GM19395 (cell line): ENCODE results near the gene PHKG2.

Experiments used
- ATAC-seq: cut with Tn5 transposase; IDR thresholded peaks from one replicate; pipeline ENCODE4 v1.9.1; 2021; ENCODE audit warnings: mild to moderate bottlenecking, moderate library complexity; ENCODE audit not compliant: unreplicated experiment

Gene PHKG2

DNA sequence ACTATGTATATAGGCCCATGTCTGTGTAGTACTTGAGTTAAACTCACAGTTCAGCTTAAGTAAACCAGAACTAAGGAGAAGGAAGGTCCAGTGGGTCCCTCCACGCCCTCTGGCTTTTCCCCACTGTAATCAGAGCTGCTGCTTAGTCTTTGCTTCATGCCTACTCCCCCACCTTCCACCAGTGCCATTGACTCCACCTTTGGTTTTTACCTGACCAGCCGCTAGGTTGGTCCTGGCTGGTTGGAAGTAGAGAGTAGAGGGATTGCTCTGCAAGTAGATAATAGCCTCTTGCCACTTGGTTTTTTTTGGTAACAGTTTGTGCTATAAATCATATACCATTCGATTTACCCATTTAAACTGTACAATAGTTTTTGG is 22.8 kb upstream of the PHKG2 start:
- ATAC-seq = no peak

DNA sequence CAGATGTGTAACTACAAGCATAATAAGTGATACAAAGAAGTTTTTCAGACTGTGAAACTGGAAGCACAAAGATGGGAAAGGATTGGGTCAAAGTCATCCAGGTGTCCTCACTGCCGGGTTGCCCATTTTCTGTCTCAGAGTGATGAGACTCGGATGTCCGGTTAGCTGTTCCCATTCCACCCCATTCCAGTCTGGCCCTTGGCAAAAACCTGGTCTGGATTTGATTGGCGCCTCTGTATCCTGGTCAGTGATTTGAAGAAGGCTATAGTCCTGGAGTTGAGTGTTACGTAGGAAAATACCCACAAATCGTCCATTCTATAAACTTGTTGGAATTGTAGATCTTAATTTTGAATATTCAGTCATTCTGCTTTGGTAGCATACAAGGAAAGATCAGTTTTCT is 19.9 kb upstream of the PHKG2 start:
- no peak for ATAC-seq

DNA sequence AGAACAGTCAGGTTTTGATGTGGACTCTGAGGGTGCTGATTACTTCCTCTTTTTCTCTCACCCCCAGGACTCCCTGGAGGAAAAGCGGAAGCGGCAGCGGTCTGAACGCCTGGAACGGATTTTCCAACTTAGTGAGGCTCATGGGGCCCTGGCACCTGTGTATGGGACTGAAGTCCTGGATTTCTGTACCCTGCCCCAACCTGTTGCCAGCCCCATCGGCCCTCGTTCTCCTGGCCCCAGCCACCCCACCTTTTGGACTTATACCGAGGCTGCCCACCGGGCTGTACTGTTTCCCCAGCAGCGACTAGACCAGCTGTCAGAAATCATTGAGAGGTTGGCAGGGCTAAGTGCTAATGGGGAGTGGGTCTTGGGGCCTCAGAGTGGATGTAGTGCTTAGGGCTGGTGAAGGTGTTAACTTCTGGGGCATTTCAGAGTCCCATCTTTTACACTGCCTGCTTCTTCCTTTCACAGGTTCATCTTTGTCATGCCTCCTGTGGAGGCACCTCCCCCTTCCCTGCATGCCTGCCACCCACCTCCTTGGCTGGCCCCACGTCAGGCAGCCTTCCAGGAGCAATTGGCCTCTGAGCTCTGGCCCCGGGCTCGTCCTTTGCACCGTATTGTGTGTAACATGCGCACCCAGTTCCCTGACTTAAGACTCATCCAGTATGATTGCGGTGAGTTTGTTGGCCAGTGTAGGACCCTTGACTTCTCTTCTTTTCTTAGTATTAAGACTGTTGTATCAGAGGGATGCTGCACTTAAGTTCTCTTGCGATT is 19.1 kb upstream of the PHKG2 start:
- no peak for ATAC-seq

DNA sequence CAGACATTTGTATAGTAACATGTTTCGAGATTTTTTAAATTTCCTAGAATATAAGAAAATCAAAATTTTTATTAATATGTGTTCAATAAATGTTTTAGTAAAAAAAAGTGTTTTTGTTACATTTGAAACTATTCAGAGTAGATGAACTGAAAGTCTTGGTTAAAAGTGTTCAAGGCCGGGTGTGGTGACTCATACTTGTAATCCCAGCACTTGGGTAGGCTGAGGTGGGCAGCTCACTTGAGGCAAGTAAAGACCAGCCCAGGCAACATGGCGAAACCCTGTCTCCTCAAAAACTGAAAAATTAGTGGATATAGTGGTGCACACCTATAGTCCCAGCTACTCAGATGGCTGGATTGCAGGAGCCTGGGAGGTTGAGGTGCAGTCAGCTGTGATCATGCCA is 16.8 kb upstream of the PHKG2 start:
- ATAC-seq = no peak

DNA sequence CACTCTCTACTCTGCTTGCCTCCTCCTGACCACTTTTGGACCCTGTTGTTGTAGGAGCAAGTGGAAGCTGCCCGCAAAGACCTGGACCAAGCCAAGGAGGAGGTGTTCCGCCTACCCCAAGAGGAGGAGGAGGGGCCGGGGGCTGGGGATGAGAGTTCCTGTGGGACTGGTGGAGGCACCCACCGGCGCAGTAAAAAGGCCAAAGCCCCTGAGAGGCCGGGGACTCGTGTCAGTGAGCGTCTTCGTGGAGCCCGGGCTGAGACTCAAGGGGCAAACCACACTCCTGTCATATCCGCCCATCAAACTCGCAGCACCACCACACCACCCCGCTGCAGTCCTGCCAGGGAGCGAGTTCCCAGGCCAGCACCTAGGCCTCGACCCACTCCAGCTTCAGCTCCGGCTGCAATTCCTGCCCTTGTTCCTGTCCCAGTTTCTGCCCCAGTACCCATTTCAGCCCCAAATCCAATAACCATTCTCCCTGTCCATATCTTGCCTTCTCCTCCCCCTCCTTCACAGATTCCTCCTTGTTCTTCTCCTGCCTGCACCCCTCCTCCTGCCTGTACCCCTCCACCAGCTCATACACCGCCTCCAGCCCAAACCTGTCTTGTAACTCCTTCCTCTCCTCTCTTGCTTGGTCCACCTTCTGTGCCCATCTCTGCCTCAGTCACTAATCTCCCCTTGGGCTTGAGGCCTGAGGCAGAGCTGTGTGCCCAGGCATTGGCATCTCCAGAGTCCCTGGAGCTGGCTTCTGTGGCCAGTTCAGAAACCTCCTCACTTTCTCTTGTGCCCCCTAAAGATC is 11.0 kb upstream of the PHKG2 start:
- no peak for ATAC-seq

DNA sequence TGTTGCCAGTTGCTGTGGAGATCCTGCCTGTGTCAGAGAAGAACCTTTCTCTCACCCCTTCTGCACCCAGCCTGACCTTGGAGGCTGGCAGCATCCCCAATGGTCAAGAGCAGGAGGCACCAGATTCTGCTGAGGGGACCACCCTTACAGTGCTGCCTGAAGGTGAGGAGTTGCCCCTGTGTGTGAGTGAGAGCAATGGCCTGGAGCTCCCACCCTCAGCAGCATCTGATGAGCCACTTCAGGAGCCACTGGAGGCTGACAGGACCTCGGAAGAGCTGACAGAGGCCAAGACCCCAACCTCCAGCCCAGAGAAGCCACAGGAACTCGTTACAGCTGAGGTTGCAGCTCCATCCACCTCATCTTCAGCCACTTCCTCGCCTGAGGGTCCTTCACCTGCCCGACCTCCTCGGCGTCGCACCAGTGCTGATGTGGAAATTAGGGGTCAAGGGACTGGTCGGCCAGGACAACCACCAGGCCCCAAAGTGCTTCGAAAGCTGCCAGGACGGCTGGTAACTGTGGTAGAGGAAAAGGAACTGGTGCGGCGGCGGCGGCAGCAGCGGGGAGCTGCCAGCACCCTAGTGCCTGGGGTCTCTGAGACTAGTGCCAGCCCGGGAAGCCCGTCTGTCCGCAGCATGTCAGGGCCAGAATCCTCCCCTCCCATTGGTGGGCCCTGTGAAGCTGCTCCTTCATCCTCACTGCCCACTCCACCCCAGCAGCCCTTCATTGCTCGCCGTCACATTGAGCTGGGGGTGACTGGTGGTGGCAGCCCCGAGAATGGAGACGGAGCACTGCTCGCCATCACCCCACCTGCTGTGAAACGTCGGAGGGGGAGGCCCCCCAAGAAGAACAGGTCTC is 10.2 kb upstream of the PHKG2 start:
- ATAC-seq = no peak

DNA sequence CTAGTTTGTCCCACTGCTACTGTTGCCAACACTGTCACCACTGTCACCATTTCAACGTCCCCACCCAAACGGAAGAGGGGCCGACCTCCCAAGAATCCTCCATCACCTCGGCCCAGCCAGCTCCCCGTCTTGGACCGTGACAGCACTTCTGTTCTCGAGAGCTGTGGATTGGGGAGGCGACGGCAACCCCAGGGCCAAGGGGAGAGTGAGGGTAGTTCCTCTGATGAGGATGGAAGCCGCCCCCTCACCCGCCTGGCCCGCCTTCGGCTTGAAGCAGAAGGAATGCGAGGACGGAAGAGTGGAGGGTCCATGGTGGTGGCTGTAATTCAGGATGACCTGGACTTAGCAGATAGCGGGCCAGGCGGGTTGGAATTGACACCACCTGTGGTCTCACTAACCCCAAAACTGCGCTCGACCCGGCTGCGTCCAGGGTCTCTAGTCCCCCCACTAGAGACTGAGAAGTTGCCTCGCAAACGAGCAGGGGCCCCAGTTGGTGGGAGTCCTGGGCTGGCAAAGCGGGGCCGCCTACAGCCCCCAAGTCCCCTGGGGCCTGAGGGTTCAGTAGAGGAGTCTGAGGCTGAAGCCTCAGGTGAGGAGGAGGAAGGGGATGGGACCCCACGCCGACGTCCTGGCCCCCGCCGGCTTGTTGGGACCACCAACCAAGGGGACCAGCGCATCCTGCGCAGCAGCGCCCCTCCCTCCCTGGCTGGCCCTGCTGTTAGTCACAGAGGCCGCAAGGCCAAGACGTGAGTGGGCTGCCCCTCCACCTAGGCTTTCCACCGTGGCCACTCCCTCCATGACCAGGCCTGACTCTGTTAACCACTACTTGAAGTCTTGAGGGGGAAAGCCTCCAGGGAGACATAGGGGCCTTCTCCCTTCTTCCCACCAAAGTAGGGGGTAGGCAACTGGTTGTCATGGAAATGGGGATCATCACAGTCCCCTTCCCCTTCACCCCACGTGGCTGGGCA is 9.0 kb upstream of the PHKG2 start:
- ATAC-seq = no peak

DNA sequence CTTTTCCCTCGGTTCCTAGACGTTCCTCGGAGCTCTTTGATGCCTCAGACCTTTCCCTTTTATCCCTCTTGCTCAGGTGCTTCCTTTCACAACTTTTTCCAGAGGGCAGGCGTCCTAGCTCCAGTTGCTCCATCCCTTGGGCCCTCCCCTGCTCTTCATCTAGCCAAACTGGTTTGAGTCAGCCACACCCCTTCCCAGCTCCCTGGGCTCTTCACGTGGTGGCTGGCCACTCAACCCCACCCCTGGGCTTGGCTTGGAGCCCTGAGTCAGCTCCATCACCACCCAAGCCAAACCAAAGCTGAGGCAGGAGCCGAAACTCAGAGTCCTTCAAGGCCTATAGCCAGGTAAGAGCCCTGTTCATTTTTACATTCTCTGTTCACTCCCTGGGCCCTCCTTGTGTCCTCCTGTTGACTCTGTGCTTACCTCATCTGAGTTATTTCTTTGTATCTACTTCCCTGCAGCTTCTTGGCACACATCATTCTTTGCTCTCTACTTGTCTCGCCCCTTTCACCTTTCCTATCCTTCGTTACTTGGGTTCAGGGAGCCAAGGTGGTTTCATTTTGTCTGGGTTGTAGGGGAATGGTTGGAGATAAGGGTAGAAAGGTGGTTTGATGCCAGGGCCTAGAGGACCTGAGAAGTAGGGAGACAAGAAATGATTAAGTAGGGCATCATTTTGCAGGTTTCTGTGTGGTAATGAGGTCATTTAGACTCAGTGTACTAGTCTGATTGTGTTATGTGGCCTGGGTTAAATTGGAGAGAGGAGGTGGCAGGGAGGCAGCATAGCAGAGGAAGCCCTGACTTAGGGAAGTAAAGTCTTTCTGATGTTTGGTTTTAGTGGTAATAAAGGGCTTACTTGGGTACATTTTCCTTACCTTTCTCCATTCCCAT is 7.6 kb upstream of the PHKG2 start:
- ATAC-seq = no peak

DNA sequence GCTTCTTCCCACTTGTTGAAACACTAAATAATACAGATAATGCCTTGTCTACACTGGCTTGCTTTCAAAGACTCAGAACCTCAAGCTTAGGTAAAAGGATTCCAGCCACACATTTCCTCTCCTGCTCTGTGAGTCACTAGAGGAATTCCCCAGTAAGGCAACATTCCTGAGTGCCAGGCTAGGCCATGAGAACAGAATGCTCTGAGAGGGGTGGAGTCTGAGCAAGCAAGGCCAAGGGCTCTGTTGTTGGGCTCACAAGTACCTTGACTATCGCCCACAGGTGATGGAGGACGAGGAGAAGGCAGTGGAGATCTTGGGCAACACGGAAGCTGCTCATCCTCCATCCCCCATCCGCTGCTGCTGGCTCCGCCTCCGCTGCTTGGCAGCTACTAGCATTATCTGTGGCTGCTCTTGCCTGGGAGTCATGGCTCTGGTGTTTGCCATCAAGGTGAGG is 6.7 kb upstream of the PHKG2 start:
- ATAC-seq = no peak

DNA sequence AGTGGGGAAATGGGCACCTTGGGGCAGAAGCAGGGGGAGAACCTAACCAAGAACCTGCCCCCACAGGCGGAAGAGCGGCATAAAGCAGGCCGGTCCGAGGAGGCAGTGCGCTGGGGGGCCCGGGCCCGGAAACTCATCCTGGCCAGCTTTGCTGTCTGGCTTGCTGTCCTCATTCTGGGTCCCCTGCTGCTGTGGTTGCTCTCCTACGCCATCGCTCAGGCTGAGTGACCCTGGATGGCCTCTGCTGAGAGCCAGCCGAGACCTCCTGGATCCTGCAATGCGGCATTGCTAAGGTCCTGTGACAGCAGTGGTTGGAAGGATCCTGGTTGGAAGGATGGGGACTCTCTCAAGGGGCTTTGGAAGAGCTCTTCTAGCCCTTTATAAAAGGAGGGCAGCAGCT is 4.5 kb upstream of the PHKG2 start:
- ATAC-seq = no peak

DNA sequence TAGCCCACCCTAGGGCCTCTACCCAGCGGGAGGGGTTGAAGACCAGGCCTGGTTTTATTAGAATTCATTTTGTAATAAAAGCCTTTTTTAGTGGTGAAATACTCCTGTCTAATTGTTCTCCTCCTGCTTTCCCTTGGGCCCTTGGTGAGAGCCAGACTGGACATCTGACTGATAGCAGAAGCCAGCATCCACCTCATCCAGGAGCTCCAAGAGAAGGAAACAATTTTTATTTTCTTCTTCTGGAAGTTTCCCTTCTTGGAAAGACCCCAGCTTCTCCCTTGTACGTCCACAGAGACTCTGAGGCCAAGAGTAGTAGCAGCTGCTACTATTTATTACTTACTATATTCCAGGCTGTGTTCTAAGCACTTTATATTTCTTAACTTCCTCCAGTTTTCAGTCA is 4.0 kb upstream of the PHKG2 start:
- ATAC-seq = no peak

DNA sequence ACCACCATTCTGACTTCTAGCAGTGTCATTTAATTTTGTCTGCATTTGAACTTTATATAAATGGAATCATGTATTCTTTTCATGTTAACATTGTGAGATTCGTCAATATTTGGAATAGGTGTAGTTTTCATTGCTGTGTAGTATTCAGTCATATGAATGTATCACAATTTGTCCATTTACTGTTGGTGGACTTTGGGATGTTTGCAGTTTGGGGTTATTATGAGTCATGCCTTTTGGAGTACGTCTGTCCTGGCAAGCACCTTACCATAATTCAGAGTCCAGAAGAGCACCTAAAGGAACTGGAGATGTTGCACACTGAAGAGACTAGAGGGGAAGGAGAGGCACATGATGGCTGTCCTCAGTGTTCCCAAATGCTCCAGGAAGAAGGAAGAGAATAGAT is 3.1 kb upstream of the PHKG2 start:
- no peak for ATAC-seq

DNA sequence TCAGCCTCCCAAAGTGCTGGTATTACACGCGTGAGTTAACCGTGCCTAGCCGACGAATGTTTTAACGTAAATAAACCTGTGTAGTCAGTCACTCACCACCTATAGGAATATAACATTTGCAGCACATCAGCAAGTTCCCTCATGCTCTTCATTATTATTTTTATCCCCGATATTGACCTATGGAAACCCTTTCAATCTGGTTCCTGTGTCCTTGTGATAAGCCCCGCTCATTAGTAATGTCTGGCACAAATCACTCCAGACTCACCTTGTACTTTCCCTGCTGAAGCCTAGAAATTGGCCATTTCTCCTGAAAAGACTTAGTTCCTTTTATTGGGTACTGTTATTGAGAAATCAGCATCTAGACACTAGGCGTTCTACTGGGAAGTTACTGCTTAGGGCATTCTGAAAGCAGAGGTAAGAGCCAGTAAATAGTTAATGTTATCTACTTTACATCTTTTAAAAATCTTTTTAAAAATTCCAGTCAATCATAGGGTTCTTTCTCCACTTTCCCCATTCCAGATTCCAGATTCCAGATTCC is 1.5 kb upstream of the PHKG2 start:
- ATAC-seq = no peak

DNA sequence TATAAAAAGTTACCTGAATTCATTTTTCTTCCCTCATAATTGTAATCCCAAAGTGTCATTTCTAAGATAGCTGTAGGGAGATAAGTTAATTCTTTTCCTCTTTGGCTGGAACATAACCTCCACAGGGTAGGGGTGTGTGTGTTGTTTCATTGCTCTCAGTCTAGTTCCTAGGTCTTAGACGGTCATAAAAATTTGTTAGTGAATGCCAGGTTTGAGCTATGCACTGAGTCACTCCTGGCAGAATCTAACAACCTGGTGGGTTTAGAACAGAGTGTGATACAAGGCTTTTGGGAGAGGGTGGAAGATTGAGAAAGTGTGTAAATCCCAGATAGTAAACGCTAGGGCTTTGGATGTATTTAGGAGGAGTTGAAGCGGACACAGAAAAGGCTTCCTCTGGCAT is 894 bp upstream of the PHKG2 start:
- ATAC-seq = no peak

DNA sequence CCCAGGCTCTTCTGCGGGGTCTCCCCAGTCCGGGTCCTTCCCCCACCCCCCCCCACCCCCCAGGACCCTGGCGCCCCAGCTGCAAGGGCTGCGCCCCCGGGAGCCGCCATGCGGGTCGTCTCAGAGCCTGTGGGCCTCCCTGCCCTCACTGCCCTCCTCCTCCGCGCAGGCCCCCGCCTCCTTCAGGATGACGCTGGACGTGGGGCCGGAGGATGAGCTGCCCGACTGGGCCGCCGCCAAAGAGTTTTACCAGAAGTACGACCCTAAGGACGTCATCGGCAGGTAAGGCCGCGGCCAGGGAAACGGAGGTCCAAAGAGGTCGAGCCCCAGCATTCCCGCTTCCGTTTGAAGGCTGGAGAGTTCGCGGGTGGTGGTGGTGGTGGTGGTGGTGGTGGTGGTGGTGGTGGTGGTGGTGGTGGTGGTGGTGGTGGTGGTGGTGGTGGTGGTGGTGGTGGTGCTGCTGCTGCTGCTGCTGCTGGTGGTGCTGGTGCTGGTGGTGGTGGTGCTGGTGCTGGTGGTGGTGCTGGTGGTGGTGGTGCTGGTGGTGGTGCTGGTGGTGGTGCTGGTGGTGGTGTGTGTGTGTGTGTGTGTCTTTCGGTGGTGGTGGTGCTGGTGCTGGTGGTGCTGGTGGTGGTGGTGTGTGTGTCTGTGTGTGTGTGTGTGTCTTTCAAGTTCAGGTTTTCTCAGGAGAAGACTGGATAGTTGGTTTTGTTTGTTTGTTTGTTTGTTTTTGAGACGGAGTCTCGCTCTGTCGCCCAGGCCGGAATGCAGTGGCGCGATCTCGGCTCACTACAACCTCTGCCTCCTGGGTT is 615 bp downstream of the PHKG2 start:
- peak; percentile 15 for ATAC-seq

DNA sequence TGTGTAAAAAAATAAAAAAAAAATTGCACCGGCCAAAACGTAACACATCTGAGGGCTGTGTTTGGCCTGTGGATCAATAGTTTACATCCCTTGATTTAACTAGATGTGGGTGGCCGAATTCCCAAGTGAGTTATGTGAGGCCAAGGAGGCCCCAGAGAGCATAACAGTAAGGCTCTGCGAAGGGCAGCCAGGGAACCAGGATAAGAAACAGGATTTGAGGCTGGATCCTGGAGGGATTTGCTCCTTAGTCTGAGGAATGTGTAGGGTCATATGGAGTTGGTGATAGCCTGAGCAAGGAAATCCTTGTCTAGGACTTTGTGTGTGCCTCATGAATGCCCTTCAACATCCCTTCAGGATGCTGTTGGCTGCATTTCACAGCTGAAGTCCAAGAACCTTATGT is 2.0 kb downstream of the PHKG2 start:
- ATAC-seq = no peak

DNA sequence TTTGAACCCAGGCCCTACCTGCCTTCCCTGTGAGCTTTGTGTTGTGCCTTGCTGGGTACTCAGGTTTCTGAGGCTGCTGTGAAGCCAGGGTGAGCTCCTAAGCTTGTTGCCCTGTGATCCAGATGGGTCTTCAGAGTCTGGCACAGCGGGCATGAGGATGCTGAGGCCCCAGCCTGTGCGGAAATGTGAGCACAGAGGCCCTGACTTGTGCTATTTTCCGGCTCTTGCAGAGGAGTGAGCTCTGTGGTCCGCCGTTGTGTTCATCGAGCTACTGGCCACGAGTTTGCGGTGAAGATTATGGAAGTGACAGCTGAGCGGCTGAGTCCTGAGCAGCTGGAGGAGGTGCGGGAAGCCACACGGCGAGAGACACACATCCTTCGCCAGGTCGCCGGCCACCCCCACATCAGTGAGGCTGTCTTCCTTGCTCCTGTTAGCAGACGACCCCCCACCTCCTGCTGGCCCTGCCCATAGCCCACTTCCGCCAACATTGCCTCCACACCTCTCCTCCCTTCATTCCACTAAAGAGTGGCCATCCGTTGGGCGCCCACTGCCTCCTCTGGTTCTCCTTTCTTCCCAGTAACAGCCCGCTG is 2.7 kb downstream of the PHKG2 start:
- no peak for ATAC-seq

DNA sequence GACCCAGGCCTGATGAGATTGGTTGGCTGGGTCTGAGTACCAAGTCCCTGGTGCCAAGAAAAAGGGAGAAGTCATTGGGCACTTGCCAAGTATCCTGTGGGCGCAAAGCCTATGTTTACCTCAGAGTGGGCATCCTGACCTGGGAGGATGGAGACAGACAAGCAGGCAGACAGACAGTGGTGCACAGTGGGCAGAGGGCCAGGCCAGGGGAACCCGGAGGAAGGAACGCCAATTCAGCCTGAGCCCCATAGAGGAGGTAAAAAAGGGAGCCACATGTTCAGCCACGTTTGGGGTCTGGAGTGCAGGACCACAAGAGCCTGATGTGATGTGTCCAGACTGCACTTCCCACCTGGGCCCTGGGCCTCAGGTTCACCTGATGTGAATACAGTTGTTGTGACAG is 5.4 kb downstream of the PHKG2 start:
- ATAC-seq = no peak
